Right lobe of liver (tissue), 6 donors: ENCODE data around the gene PPP6R3. TPM values are rescaled to one million over a fixed set of nuclear protein-coding genes. Genes with fewer than 3 reads are reported as not detected.

Experiments used
- ATAC-seq, 4 donors: fragments of 200-7000 bp; cut with Tn5 transposase; one replicate each; pipeline ENCODE4 v1.9.1; 2020; ENCODE audit warnings: mild to moderate bottlenecking in 4 of 4, moderate library complexity in 4 of 4
- DNase-seq, 3 donors: peaks; one replicate each; pipeline ENCODE4 v3.0.0-alpha.2; 2020
- H3K27ac ChIP-seq, 3 donors: fragments of 200-600 bp; one replicate each; pipeline ENCODE4 v1.8.0; 2022
- H3K27me3 ChIP-seq, 2 donors: fragments of 200-600 bp; one replicate each; pipeline ENCODE4 v1.8.0; 2022
- H3K36me3 ChIP-seq, 4 donors: fragments of 200-600 bp; sonication (generic) in 1 of 4; one replicate each; pipeline versions ENCODE4 v1.5.1 to v1.8.0; 2017 to 2022; ENCODE audit warnings: control low read depth in 1 of 4
- H3K4me1 ChIP-seq, 4 donors: fragments of 200-600 bp; sonication (generic) in 1 of 4; one replicate each; pipeline versions ENCODE4 v1.5.1 to v1.8.0; 2017 to 2022; ENCODE audit warnings: control low read depth in 1 of 4
- H3K4me3 ChIP-seq, 3 donors: fragments of 200-600 bp; one replicate each; pipeline ENCODE4 v1.8.0; 2022
- H3K9me3 ChIP-seq, 4 donors: fragments of 200-600 bp; sonication (generic) in 1 of 4; one replicate each; pipeline versions ENCODE4 v1.5.1 to v1.8.0; 2017 to 2022; ENCODE audit warnings: control low read depth in 1 of 4
- CTCF ChIP-seq, 4 donors: fragments of 200-600 bp in 3 of 4; fragments of 450-650 bp in 1 of 4; IDR thresholded peaks; one replicate each; pipeline versions ENCODE4 v1.5.1 to v1.8.0; 2016 to 2022; ENCODE audit warnings: antibody characterized with exemption in 4 of 4, mild to moderate bottlenecking in 2 of 4
- POLR2A ChIP-seq: fragments of 450-650 bp; IDR thresholded peaks from one replicate; pipeline ENCODE4 v1.6.1; 2017; ENCODE audit warnings: antibody characterized with exemption, mild to moderate bottlenecking
- WGBS: methylation state at CpG from one replicate; pipeline ENCODE4 v1.1.6; 2018; ENCODE audit warnings: low coverage, low lambda C conversion rate; ENCODE audit not compliant: insufficient coverage; ENCODE audit errors: missing lambda C conversion rate; 5-methylcytosine and 5-hydroxymethylcytosine counted together
- intact Hi-C, 2 donors: fragments of 100-400 bp; cut with DNase I; formaldehyde crosslinking; loops; one replicate each; pipeline versions ENCODE4 v1.11.2 to v1.14.1; 2022
- total RNA-seq, 6 experiments: library from RNA; depleted of rRNA in 2 of 6; stranded (reverse); fragments of >200 nt in 2 of 6; fragmentation: NEBNext Ultra II Directional in 3 of 6; extraction: Animal tissue kit (Norgen Biotek cat#: 25700) in 3 of 6; gene quantifications; one replicate each; pipeline versions ENCODE4 v1.1.0 to v1.2.4, GENCODE V29; 2016 to 2023
- donor health status: DM: no; HTN: yes; CAD: no.
- donor health status: DM: no; HTN: no; CAD: no.
- donor health status: DM: no; HTN: no; CAD: no.
- donor health status: DM: no; HTN: yes; CAD: no.
- donor health status: DM: no; HTN: yes; CAD: no.

Gene PPP6R3
- total RNA-seq, 6 experiments from 2014 or later = 35.8 to 48.3 (median 39.2) TPM

- WGBS = no CpG with 5 or more reads among the region's 2 CpGs
- Histone ChIP-seq H3K27me3 (no peaks in the 10 kb centered on the region), H3K9me3 (no peaks in the 10 kb centered on the region), H3K36me3 (peaks cover 0 to 31% (median 4%) of the 10 kb centered on the region in 4 donors), H3K4me3 (no peak overlapping the region), H3K27ac (no peak overlapping the region), H3K4me1 (peaks cover 0 to 11% (median 0%) of the 10 kb centered on the region in 4 donors)
- DNase-seq = no peak
- intact Hi-C loops = no loop called here
- no peak for TF ChIP-seq CTCF (IDR thresholded peaks at IDR 0.05)
- no peak for TF ChIP-seq POLR2A
- peak; percentile 33 to 52 (median 45) for ATAC-seq
Observed at GRCh38 chr11:68552542-68552941, 92.0 kb downstream of the PPP6R3 start.

DNA sequence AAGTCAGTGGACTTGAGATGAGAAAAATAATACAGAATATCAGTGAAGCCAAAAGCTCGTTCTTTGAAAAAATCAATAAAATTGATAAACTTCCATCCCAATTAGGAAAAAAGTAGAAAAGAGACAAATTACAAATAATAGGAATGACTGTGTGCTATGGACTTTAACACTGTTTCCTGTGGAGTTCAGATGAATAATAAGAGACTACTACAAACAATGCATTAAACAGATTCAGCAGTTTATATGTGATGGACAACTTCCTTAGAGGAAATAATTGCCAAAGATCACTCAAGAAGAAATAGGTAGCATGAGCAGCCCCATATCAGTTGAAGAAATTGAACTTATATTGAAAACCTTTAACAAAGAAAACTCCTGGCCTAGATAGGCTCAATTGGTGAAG lies 99.7 kb downstream of the PPP6R3 start:
- TF ChIP-seq CTCF (IDR thresholded peaks at IDR 0.05) = no peak
- TF ChIP-seq POLR2A = no peak
- H3K9me3 ChIP-seq = no peaks in the 10 kb centered on the region
- H3K27me3 ChIP-seq = no peaks in the 10 kb centered on the region
- ATAC-seq = no peak
- intact Hi-C loops = no loop called here
- no peak for DNase-seq
- no peak overlapping the region for H3K27ac ChIP-seq
- WGBS = 62% methylated on average over 1 of the region's 1 CpG
- H3K4me1 ChIP-seq = no peaks in the 10 kb centered on the region
- no peak overlapping the region for H3K4me3 ChIP-seq
- H3K36me3 ChIP-seq = peaks cover 8 to 16% (median 12%) of the 10 kb centered on the region in 4 donors

DNA sequence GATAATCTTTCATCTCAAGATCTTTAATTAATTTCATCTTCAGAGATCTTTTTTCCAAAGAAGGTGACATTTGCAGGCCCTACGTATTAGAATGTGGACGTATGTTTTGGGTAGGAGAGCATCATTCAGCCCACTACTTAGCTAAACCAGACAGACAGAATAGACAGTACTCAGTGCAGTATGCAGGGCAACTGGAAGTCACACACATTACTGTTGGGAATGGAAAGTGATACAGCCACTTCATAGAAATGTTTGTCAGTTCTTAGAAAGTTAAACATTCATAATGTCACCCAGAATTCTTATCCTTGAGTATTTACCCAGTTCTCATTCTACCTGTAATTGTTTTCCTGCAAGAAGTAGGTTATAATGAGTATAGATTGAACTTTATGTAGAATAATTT lies 102.9 kb downstream of the PPP6R3 start:
- intact Hi-C loops = no loop called here
- WGBS = 94% methylated on average over 2 of the region's 2 CpGs
- peaks cover 8 to 29% (median 14%) of the 10 kb centered on the region in 4 donors for H3K36me3 ChIP-seq
- H3K27ac ChIP-seq = no peak overlapping the region
- DNase-seq (no peak), ATAC-seq (no peak)
- H3K27me3 ChIP-seq = no peaks in the 10 kb centered on the region
- no peak overlapping the region for H3K4me3 ChIP-seq
- TF ChIP-seq POLR2A (no peak), CTCF (IDR thresholded peaks at IDR 0.05) (no peak)
- H3K4me1 ChIP-seq = no peaks in the 10 kb centered on the region
- no peaks in the 10 kb centered on the region for H3K9me3 ChIP-seq

- intact Hi-C loops = no loop called here
- DNase-seq (no peak), ATAC-seq (no peak)
- 92% methylated on average over 3 of the region's 3 CpGs for WGBS
- Histone ChIP-seq H3K36me3 (peaks cover 5 to 29% (median 13%) of the 10 kb centered on the region in 4 donors), H3K9me3 (no peaks in the 10 kb centered on the region), H3K4me3 (no peak overlapping the region), H3K4me1 (no peaks in the 10 kb centered on the region), H3K27ac (no peak overlapping the region), H3K27me3 (no peaks in the 10 kb centered on the region)
- no peak for TF ChIP-seq POLR2A
- no peak for TF ChIP-seq CTCF (IDR thresholded peaks at IDR 0.05)
Observed at GRCh38 chr11:68564261-68564660, 103.7 kb downstream of the PPP6R3 start.

DNA sequence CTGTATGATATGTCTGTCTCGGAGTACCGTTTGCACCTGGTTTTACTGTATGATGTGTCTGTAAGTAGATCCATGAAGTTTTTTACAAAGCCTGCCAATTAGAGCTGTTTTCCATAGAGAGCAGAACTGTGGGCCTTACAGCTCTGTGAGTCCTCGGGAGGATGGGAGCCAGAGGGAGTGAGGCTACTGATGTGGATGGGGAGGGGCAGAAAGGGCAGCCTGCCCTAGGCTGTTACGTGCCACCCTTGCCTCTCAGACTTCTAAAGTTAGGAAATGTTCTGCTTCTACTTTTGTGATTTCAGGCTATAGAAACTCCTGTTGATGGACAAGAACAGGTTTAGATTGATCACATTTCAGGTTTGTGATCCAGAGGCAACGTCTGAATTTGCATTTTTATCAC lies 105.2 kb downstream of the PPP6R3 start:
- Histone ChIP-seq H3K4me3 (no peak overlapping the region), H3K36me3 (peaks cover 5 to 41% (median 15%) of the 10 kb centered on the region in 4 donors), H3K9me3 (no peaks in the 10 kb centered on the region), H3K27ac (no peak overlapping the region), H3K27me3 (no peaks in the 10 kb centered on the region), H3K4me1 (no peaks in the 10 kb centered on the region)
- intact Hi-C loops = no loop called here
- ATAC-seq (peak in 2 of 4 donors; percentile 16 to 33), DNase-seq (no peak)
- WGBS = 100% methylated on average over 2 of the region's 5 CpGs
- no peak for TF ChIP-seq POLR2A
- no peak for TF ChIP-seq CTCF (IDR thresholded peaks at IDR 0.05)
